GM12878 (cell line): ENCODE data around the gene PRR11. TPM values are rescaled to one million over a fixed set of nuclear protein-coding genes. Genes with fewer than 3 reads are reported as not detected.
A peak's percentile ranks its signal among the peaks of the same experiment; 100 is the strongest.

ENCODE experiments used
- ATAC-seq: fragments of 200-7000 bp; cut with Tn5 transposase; 3 replicates; pipeline ENCODE4 v1.9.1; 2020; ENCODE audit warnings: mild to moderate bottlenecking, moderate library complexity
- BruUV-seq: library from RNA; stranded (reverse); fragments of 400-500 nt; replicated peaks from 2 replicates; lab custom pipeline; 2021; lab: Mats Ljungman, UMichigan
- CTCF ChIA-PET: fragments of 300-600 bp; sonication (Branson Sonifier 250); formaldehyde crosslinking; extraction: SDS; loops from one replicate; lab custom pipeline; 2021; ENCODE audit warnings: inconsistent platforms; lab: Yijun Ruan, JAX
- POLR2A ChIA-PET: fragments of 350-600 bp; formaldehyde crosslinking; extraction: SDS; loops from one replicate; lab custom pipeline; 2021; ENCODE audit warnings: inconsistent platforms; lab: Charles Lee
- RAD21 ChIA-PET: fragments of 300-600 bp; sonication (Branson Sonifier 250); formaldehyde crosslinking; loops from one replicate; lab custom pipeline; 2023; ENCODE audit warnings: antibody characterized with exemption; ENCODE audit not compliant: unreplicated experiment; lab: Charles Lee
- SMC1A ChIA-PET: fragments of 300-600 bp; sonication (Branson Sonifier 250); formaldehyde crosslinking; loops from one replicate; lab custom pipeline; 2023; ENCODE audit not compliant: unreplicated experiment, uncharacterized antibody; lab: Charles Lee
- DNase-seq: peaks from one replicate; pipeline ENCODE4 v3.0.0-alpha.2; 2011; ENCODE audit warnings: low read depth, low spot score
- FAIRE-seq: peaks from 3 replicates; lab custom pipeline; 2011; peaks lifted over from hg19 to GRCh38; lab: Jason Lieb, UNC
- H2AFZ ChIP-seq: 2 replicates; pipeline ENCODE4 v1.6.0; 2011; ENCODE audit warnings: low read depth, low read length, control low read depth; ENCODE audit not compliant: control insufficient read depth
- H3K27ac ChIP-seq: 2 replicates; pipeline ENCODE4 v1.5.1; 2011; ENCODE audit warnings: control low read depth; ENCODE audit not compliant: control insufficient read depth, insufficient read depth
- H3K27me3 ChIP-seq, 2 experiments: replicated peaks in 1 of 2; 2 replicates each; pipeline versions ENCODE4 v1.6.0 to v1.6.1; 2011; ENCODE audit warnings: low read length in 1 of 2; ENCODE audit not compliant: control insufficient read depth in 2 of 2, insufficient read depth in 2 of 2
- H3K36me3 ChIP-seq, 2 experiments: 2 replicates each; pipeline ENCODE4 v1.5.1; 2011; ENCODE audit warnings: low read length in 1 of 2; ENCODE audit not compliant: control insufficient read depth in 2 of 2, insufficient read depth in 2 of 2
- H3K4me1 ChIP-seq: 2 replicates; pipeline ENCODE4 v1.6.1; 2011; ENCODE audit warnings: mild to moderate bottlenecking, low read length, moderate library complexity, mixed read lengths; ENCODE audit not compliant: control insufficient read depth, insufficient read depth
- H3K4me2 ChIP-seq: 2 replicates; pipeline ENCODE4 v1.6.0; 2011; ENCODE audit warnings: control low read depth; ENCODE audit not compliant: control insufficient read depth, insufficient read depth
- H3K4me3 ChIP-seq: fragments of 200-600 bp; sonication (generic); 2 replicates; pipeline ENCODE4 v1.5.1; 2016
- H3K79me2 ChIP-seq: 2 replicates; pipeline ENCODE4 v1.6.0; 2011; ENCODE audit warnings: low read length; ENCODE audit not compliant: control insufficient read depth, insufficient read depth
- H3K9ac ChIP-seq: 2 replicates; pipeline ENCODE4 v1.8.0; 2011; ENCODE audit warnings: low read length, control low read depth, mixed read lengths; ENCODE audit not compliant: control insufficient read depth, insufficient read depth
- H3K9me3 ChIP-seq: replicated peaks from 3 replicates; pipeline ENCODE4 v1.5.1; 2011; ENCODE audit warnings: mild to moderate bottlenecking, low read length; ENCODE audit not compliant: control insufficient read depth, insufficient read depth
- H4K20me1 ChIP-seq: 2 replicates; pipeline ENCODE4 v1.6.0; 2011; ENCODE audit not compliant: control insufficient read depth, insufficient read depth
- EZH2 ChIP-seq: IDR thresholded peaks from 2 replicates; pipeline ENCODE4 v1.6.1; 2012; ENCODE audit warnings: low read depth, mild to moderate bottlenecking, control low read depth, inconsistent platforms, low read length, borderline replicate concordance; ENCODE audit not compliant: control insufficient read depth
- SREBF2 ChIP-seq: IDR thresholded peaks from 2 replicates; pipeline ENCODE4 v1.6.1; 2012; ENCODE audit warnings: mild to moderate bottlenecking, low read length
- ZBTB4 ChIP-seq: fragments of 450-650 bp; formaldehyde crosslinking; IDR thresholded peaks from 2 replicates; pipeline ENCODE4 v1.4.0; 2022; ENCODE audit warnings: mild to moderate bottlenecking, moderate library complexity
- WGBS: methylation state at CpG from one replicate; pipeline ENCODE4 v1.1.6; 2016; ENCODE audit warnings: low lambda C conversion rate; ENCODE audit not compliant: insufficient replicate concordance, insufficient coverage; ENCODE audit errors: missing lambda C conversion rate; 5-methylcytosine and 5-hydroxymethylcytosine counted together
- in situ Hi-C: fragments of 300-500 bp; cut with MboI; formaldehyde crosslinking; loops from 9 replicates; pipeline ENCODE4 v1.14.3; 2018; ENCODE audit warnings: mixed read lengths
- intact Hi-C: fragments of 100-400 bp; cut with micrococcal nuclease; formaldehyde crosslinking; loops from one replicate; pipeline ENCODE4 v1.14.2; 2022; ENCODE audit not compliant: unreplicated experiment
- polyA plus RNA-seq, 11 experiments: library from polyadenylated mRNA; depleted of rRNA in 4 of 11; unstranded in 6 of 11; stranded (reverse) in 5 of 11; fragments of >200 nt; fragmentation: Nextera tagmentation in 4 of 11; fragmentation: Illumina TruSeq in 1 of 11; extraction: Ambion mirVana in 4 of 11; extraction: Trizol in 1 of 11; gene quantifications; 1 replicate in 1 of 11; 2 replicates in 10 of 11; pipeline versions ENCODE4 v1.2.1 to v1.2.3, GENCODE V29; 2011 to 2016; ENCODE audit warnings: inconsistent platforms in 2 of 11, missing spikeins in 2 of 11, low read depth in 1 of 11
- total RNA-seq, 4 experiments: library from RNA; depleted of rRNA in 3 of 4; stranded (reverse); fragments of >200 nt in 3 of 4; fragmentation: Illumina TruSeq in 1 of 4; extraction: Trizol in 1 of 4; gene quantifications; 2 replicates each; pipeline versions ENCODE4 v1.2.1 to v1.2.3, GENCODE V29; 2013 to 2021

Gene PRR11
- total and polyA plus RNA-seq, 10 of the 15 experiments (the other 5 are each of a cell fraction or from before 2014, with no cell fraction given), result 20.8 to 97.0 (median 48.3) TPM

GRCh38 chr17:59149841-59150511, 5.6 kb upstream of the PRR11 start (continued):
- TF ChIP-seq ZBTB4 (CRISPR knock-in tag), result no peak
- TF ChIP-seq SREBF2, result no peak

GRCh38 chr17:59151006-59151405, 4.5 kb upstream of the PRR11 start:
- Histone ChIP-seq H2AFZ (no peak overlapping the region), H3K4me1 (peaks cover 3% of the 10 kb centered on the region; the same call in 1 of the 2 replicates), H3K27me3 (no peaks in the 10 kb centered on the region), H3K36me3 (no peaks in the 10 kb centered on the region; a peak in 1 of 4 replicates), H4K20me1 (no peaks in the 10 kb centered on the region), H3K4me2 (peak overlapping the region; percentile 57; the same call in 1 of the 2 replicates), H3K79me2 (peaks cover 87% of the 10 kb centered on the region), H3K9ac (no peak overlapping the region), H3K27ac (no peak overlapping the region), H3K4me3 (no peak overlapping the region), H3K9me3 (no peaks in the 10 kb centered on the region)
- FAIRE-seq (no peak), DNase-seq (no peak), ATAC-seq (no peak)
- RAD21 ChIA-PET, result interaction anchor here (0.9 kb wide), 1 partner anchor 126 kb away, joined by 3 read pairs; no protein-coding TSS in a partner anchor
- BruUV-seq, result no TSS peak
- in situ Hi-C loops (no loop called here), intact Hi-C loops (no loop called here)
- CTCF ChIA-PET, result interaction anchor here (0.8 to 3.1 kb wide), 6 partner anchors 15 to 632 kb away, joined by 3 to 15 read pairs (median 4); no protein-coding TSS in a partner anchor
- TF ChIP-seq EZH2, result no peak
- POLR2A ChIA-PET, result interaction anchor here (0.5 to 1.9 kb wide), 4 partner anchors 11 to 58 kb away, joined by 3 to 9 read pairs (median 4); partner anchors contain the start of gene TRIM37
- WGBS, result 98% methylated on average over 5 of the region's 5 CpGs
- SMC1A ChIA-PET, result interaction anchor here (1.1 to 1.8 kb wide), 4 partner anchors 9 to 41 kb away, joined by 3 to 10 read pairs (median 6); no protein-coding TSS in a partner anchor
